Cardiac fibroblast (primary cell): ENCODE data around the gene SLC4A4.

Experiments used
- DNase-seq, 2 donors: peaks; one replicate each; pipeline versions ENCODE4 v3.0.0 to v3.0.0-alpha.2; 2010; ENCODE audit warnings: low read depth in 2 of 2
- H3K4me3 ChIP-seq, 2 donors: replicated peaks in 1 of 2; 1 replicate in 1 of 2; 2 replicates in 1 of 2; pipeline ENCODE4 v1.5.1; 2011; ENCODE audit warnings: low read depth in 2 of 2, low read length in 2 of 2, mild to moderate bottlenecking in 2 of 2, moderate library complexity in 1 of 2
- TF ChIP-seq, protein P1 (sequence below): IDR thresholded peaks from one replicate; pipeline ENCODE4 v1.5.1; 2011; ENCODE audit warnings: low read depth, mild to moderate bottlenecking, low read length, inconsistent platforms

SLC4A4 gene

DNA sequence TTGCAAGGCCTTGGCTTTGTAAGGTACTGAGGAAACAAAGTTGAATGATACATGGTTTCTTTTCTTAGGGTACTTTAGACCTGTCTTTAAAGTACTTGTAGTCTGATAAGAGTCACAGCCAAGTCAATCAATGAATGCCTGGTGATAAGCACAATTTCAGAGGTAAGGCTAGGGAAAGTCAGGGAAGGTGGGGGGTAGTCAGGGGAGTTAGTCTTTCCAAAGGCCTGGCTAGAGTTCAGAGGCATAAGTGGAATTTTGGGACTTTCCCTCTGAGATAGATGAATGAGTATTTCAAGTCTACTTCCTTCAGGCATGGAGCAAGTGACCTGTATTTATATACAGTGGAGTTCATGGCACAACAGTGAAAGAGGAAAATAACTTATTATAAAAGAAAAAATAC is 78.3 kb downstream of the SLC4A4 start:
- TF ChIP-seq, protein P1, sequence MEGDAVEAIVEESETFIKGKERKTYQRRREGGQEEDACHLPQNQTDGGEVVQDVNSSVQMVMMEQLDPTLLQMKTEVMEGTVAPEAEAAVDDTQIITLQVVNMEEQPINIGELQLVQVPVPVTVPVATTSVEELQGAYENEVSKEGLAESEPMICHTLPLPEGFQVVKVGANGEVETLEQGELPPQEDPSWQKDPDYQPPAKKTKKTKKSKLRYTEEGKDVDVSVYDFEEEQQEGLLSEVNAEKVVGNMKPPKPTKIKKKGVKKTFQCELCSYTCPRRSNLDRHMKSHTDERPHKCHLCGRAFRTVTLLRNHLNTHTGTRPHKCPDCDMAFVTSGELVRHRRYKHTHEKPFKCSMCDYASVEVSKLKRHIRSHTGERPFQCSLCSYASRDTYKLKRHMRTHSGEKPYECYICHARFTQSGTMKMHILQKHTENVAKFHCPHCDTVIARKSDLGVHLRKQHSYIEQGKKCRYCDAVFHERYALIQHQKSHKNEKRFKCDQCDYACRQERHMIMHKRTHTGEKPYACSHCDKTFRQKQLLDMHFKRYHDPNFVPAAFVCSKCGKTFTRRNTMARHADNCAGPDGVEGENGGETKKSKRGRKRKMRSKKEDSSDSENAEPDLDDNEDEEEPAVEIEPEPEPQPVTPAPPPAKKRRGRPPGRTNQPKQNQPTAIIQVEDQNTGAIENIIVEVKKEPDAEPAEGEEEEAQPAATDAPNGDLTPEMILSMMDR, result no peak
- H3K4me3 ChIP-seq, result no peak overlapping the region
- no peak for DNase-seq

GRCh38 chr4:71426381-71427042 is 87.7 kb downstream of the SLC4A4 start:
- no peak overlapping the region for H3K4me3 ChIP-seq
- DNase-seq, result no peak
- TF ChIP-seq, protein P1, result no peak

- TF ChIP-seq, protein P1, result no peak
- H3K4me3 ChIP-seq, result no peak overlapping the region
- no peak for DNase-seq
These were observed 90.3 kb downstream of the SLC4A4 start for GRCh38 chr4:71429106-71429505.

GRCh38 chr4:71429962-71430361 is 91.1 kb downstream of the SLC4A4 start:
- no peak overlapping the region for H3K4me3 ChIP-seq
- DNase-seq, result no peak
- TF ChIP-seq, protein P1, result no peak

- DNase-seq, result no peak
- TF ChIP-seq, protein P1, result no peak
- no peak overlapping the region for H3K4me3 ChIP-seq
These were observed 91.8 kb downstream of the SLC4A4 start for GRCh38 chr4:71430609-71431008.

- TF ChIP-seq, protein P1, result no peak
- H3K4me3 ChIP-seq, result no peak overlapping the region
- no peak for DNase-seq
These were observed 101.8 kb downstream of the SLC4A4 start for GRCh38 chr4:71440612-71441011.
